Panc1 (cell line): ENCODE data around the gene DCAF4. TPM values are rescaled to one million over a fixed set of nuclear protein-coding genes. Genes with fewer than 3 reads are reported as not detected.

Experiments used
- ATAC-seq: fragments of 200-7000 bp; cut with Tn5 transposase; 2 replicates; pipeline ENCODE4 v1.9.1; 2020; ENCODE audit warnings: mild to moderate bottlenecking, moderate library complexity
- BruUV-seq: library from RNA; stranded (reverse); fragments of 400-500 nt; replicated peaks from 2 replicates; lab custom pipeline; 2021; lab: Mats Ljungman, UMichigan
- CTCF ChIA-PET: fragments of 300-600 bp; sonication (Branson Sonifier 250); formaldehyde crosslinking; loops from one replicate; lab custom pipeline; 2022; ENCODE audit warnings: antibody characterized with exemption; lab: Charles Lee
- POLR2A ChIA-PET: fragments of 300-600 bp; sonication (Branson Sonifier 250); formaldehyde crosslinking; loops from one replicate; lab custom pipeline; 2022; ENCODE audit warnings: antibody characterized with exemption; lab: Charles Lee
- DNase-seq: peaks from one replicate; pipeline ENCODE4 v3.0.0-alpha.2; 2010; ENCODE audit warnings: low read depth, low spot score
- H3K27ac ChIP-seq: 2 replicates; pipeline ENCODE4 v1.5.1; 2011; ENCODE audit warnings: mild to moderate bottlenecking, low read length, inconsistent platforms
- H3K27me3 ChIP-seq: fragments of 200-500 bp; sonication (Bioruptor generic); 2 replicates; pipeline ENCODE4 v1.6.0; 2014; ENCODE audit warnings: low read length, inconsistent platforms; ENCODE audit not compliant: control insufficient read depth, insufficient read depth
- H3K36me3 ChIP-seq: fragments of 200-500 bp; sonication (Bioruptor generic); 2 replicates; pipeline ENCODE4 v1.5.1; 2014; ENCODE audit warnings: inconsistent platforms, mild to moderate bottlenecking, low read length, moderate library complexity; ENCODE audit not compliant: control insufficient read depth, insufficient read depth
- H3K4me1 ChIP-seq: 2 replicates; pipeline ENCODE4 v1.5.1; 2011; ENCODE audit warnings: inconsistent platforms, mild to moderate bottlenecking, low read length, moderate library complexity; ENCODE audit not compliant: control insufficient read depth, insufficient read depth
- H3K4me3 ChIP-seq, 2 experiments: 2 replicates each; pipeline ENCODE4 v1.5.1; 2011 to 2012; ENCODE audit warnings: low read depth in 2 of 2, low read length in 2 of 2, mild to moderate bottlenecking in 2 of 2, inconsistent platforms in 1 of 2, moderate library complexity in 1 of 2
- H3K9me3 ChIP-seq: fragments of 200-500 bp; sonication (Bioruptor generic); 2 replicates; pipeline ENCODE4 v1.5.1; 2014; ENCODE audit warnings: low read depth, mild to moderate bottlenecking, inconsistent platforms, low read length, moderate library complexity; ENCODE audit not compliant: control insufficient read depth, insufficient read depth
- CTCF ChIP-seq: fragments of 450-650 bp; IDR thresholded peaks from 2 replicates; pipeline ENCODE4 v1.5.1; 2017; ENCODE audit warnings: mild to moderate bottlenecking
- POLR2AphosphoS5 ChIP-seq: IDR thresholded peaks from 2 replicates; pipeline ENCODE4 v1.6.1; 2012; ENCODE audit warnings: mild to moderate bottlenecking, low read depth, low read length, moderate library complexity
- REST ChIP-seq, 2 experiments: IDR thresholded peaks; 2 replicates each; pipeline ENCODE4 v1.6.1; 2011 to 2012; ENCODE audit warnings: low read depth in 2 of 2, control low read depth in 1 of 2, low read length in 1 of 2, mild to moderate bottlenecking in 1 of 2, moderate library complexity in 1 of 2; ENCODE audit not compliant: insufficient read depth in 1 of 2
- SIN3A ChIP-seq: IDR thresholded peaks from 2 replicates; pipeline ENCODE4 v1.6.1; 2012; ENCODE audit warnings: low read depth, mild to moderate bottlenecking, low read length, moderate library complexity, borderline replicate concordance; ENCODE audit not compliant: insufficient read depth
- TCF7L2 ChIP-seq: IDR thresholded peaks from 2 replicates; pipeline ENCODE4 v1.6.1; 2011; ENCODE audit warnings: mild to moderate bottlenecking, low read depth, low read length, inconsistent platforms
- in situ Hi-C: cut with HindIII; loops from 2 replicates; pipeline ENCODE4 v1.10.0; 2016; ENCODE audit warnings: low sequenced_read_pairs, low pct_unique_long_range_greater_than_20kb
- intact Hi-C: fragments of 100-400 bp; cut with micrococcal nuclease; formaldehyde crosslinking; loops from one replicate; pipeline ENCODE4 v1.10.0; 2022; ENCODE audit not compliant: unreplicated experiment
- total RNA-seq: library from RNA; stranded (reverse); gene quantifications from one replicate; pipeline ENCODE4 v1.2.1, GENCODE V29; 2021; ENCODE audit not compliant: unreplicated experiment

Gene DCAF4
- total RNA-seq, 1 experiment from 2014 or later = 18.2 TPM

GRCh38 chr14:72883109-72883508 lies 43.2 kb upstream of the DCAF4 start:
- no peak for DNase-seq
- ChIA-PET CTCF (interaction anchor here (0.6 kb wide), 1 partner anchor 163 kb away, joined by 3 read pairs; no protein-coding TSS in a partner anchor), POLR2A (no interaction called here)
- no peak for ATAC-seq
- Histone ChIP-seq H3K4me1 (no peaks in the 10 kb centered on the region), H3K9me3 (no peaks in the 10 kb centered on the region), H3K4me3 (no peak overlapping the region), H3K36me3 (no peaks in the 10 kb centered on the region), H3K27ac (no peak overlapping the region), H3K27me3 (peaks cover 5% of the 10 kb centered on the region)
- BruUV-seq = no TSS peak
- intact Hi-C loops (no loop called here), in situ Hi-C loops (no loop called here)
- no peak for TF ChIP-seq REST (IDR thresholded peaks at IDR 0.05; ENCODE audit: insufficient read depth in 1 of 2, low read depth in 2 of 2, low read length in 1 of 2)
- no peak for TF ChIP-seq CTCF
- no peak for TF ChIP-seq SIN3A
- TF ChIP-seq POLR2AphosphoS5 = no peak
- TF ChIP-seq TCF7L2 = no peak

GRCh38 chr14:72883961-72884360 lies 42.3 kb upstream of the DCAF4 start:
- no peak for DNase-seq
- Histone ChIP-seq H3K4me1 (no peaks in the 10 kb centered on the region), H3K36me3 (no peaks in the 10 kb centered on the region), H3K27ac (no peak overlapping the region), H3K4me3 (no peak overlapping the region), H3K9me3 (no peaks in the 10 kb centered on the region), H3K27me3 (peaks cover 4% of the 10 kb centered on the region; the same call in 1 of the 2 replicates)
- ChIA-PET POLR2A (no interaction called here), CTCF (interaction anchor here (0.6 kb wide), 1 partner anchor 164 kb away, joined by 3 read pairs; no protein-coding TSS in a partner anchor)
- intact Hi-C loops = no loop called here
- TF ChIP-seq TCF7L2 (no peak), SIN3A (no peak), POLR2AphosphoS5 (no peak), REST (IDR thresholded peaks at IDR 0.05; ENCODE audit: insufficient read depth in 1 of 2, low read depth in 2 of 2, low read length in 1 of 2) (no peak), CTCF (no peak)
- in situ Hi-C loops = no loop called here
- no peak for ATAC-seq
- no TSS peak for BruUV-seq
